ENCODE measurements around the gene PLCL2. TPM values are rescaled to one million over a fixed set of nuclear protein-coding genes. Genes with fewer than 3 reads are reported as not detected.
"Not testable (repeated sequence)": the region's sequence is repeated elsewhere in the genome, so short reads cannot be mapped to it uniquely, and the experiment has no call there.

The PLCL2 gene
- polyA plus RNA-seq, 3 donors from 2014 or later: 56.8 to 85.5 (median 78.9) TPM

- peak overlapping the region in 5 of 6 donors; percentile 21 to 75 (median 25) for H3K27ac Mint-ChIP-seq
- H3K9me3 Mint-ChIP-seq: no peaks in the 10 kb centered on the region
- H3K36me3 Mint-ChIP-seq: no peaks in the 10 kb centered on the region
- peak overlapping the region in 3 of 5 donors; percentile 21 to 46 (median 45) for H3K4me3 Mint-ChIP-seq
- H3K27me3 Mint-ChIP-seq (ENCODE audit: low read depth in 3 of 3): no peaks in the 10 kb centered on the region
- DNase-seq: no peak
- peaks cover 70 to 84% of the 10 kb centered on the region in 2 donors for H3K4me1 Mint-ChIP-seq
Measured at GRCh38 chr3:16942955-16943354, 58.2 kb downstream of the PLCL2 start.

GRCh38 chr3:16943857-16944256 lies 59.1 kb downstream of the PLCL2 start:
- no peaks in the 10 kb centered on the region for H3K36me3 Mint-ChIP-seq

GRCh38 chr3:16944356-16944755 lies 59.6 kb downstream of the PLCL2 start:
- no peaks in the 10 kb centered on the region for H3K36me3 Mint-ChIP-seq
- peak overlapping the region in 3 of 6 donors; percentile 1 to 51 (median 38) for H3K27ac Mint-ChIP-seq
- no peak overlapping the region for H3K4me3 Mint-ChIP-seq
- DNase-seq: no peak
- H3K27me3 Mint-ChIP-seq (ENCODE audit: low read depth in 3 of 3): no peaks in the 10 kb centered on the region
- H3K9me3 Mint-ChIP-seq: no peaks in the 10 kb centered on the region
- H3K4me1 Mint-ChIP-seq: peaks cover 69 to 84% of the 10 kb centered on the region in 2 donors

More at GRCh38 chr3:16943857-16944256, 59.1 kb downstream of the PLCL2 start:
- H3K27ac Mint-ChIP-seq: peak overlapping the region in 2 of 6 donors; percentile 12 to 19
- peaks cover 69 to 84% of the 10 kb centered on the region in 2 donors for H3K4me1 Mint-ChIP-seq
- no peak overlapping the region for H3K4me3 Mint-ChIP-seq
- no peak for DNase-seq
- H3K9me3 Mint-ChIP-seq: no peaks in the 10 kb centered on the region
- H3K27me3 Mint-ChIP-seq (ENCODE audit: low read depth in 3 of 3): no peaks in the 10 kb centered on the region

- no peaks in the 10 kb centered on the region for H3K36me3 Mint-ChIP-seq
- DNase-seq: no peak
- peaks cover 68 to 84% of the 10 kb centered on the region in 2 donors for H3K4me1 Mint-ChIP-seq
- peaks cover 0 to 2% (median 0%) of the 10 kb centered on the region in 3 donors for H3K27me3 Mint-ChIP-seq (ENCODE audit: low read depth in 3 of 3)
- no peaks in the 10 kb centered on the region for H3K9me3 Mint-ChIP-seq
- H3K27ac Mint-ChIP-seq: peak overlapping the region in 4 of 6 donors; percentile 4 to 46 (median 12)
- H3K4me3 Mint-ChIP-seq: no peak overlapping the region
Measured at GRCh38 chr3:16945330-16945729, 60.6 kb downstream of the PLCL2 start.

- Mint-ChIP-seq H3K9me3 (no peaks in the 10 kb centered on the region), H3K4me3 (peak overlapping the region in 1 of 5 donors; percentile 4), H3K27ac (peak overlapping the region in 1 of 6 donors; percentile 1), H3K27me3 (ENCODE audit: low read depth in 3 of 3) (peaks cover 0 to 2% (median 0%) of the 10 kb centered on the region in 3 donors), H3K4me1 (peaks cover 54 to 76% of the 10 kb centered on the region in 2 donors), H3K36me3 (no peaks in the 10 kb centered on the region)
- DNase-seq: no peak
Measured at GRCh38 chr3:16950282-16950681, 65.5 kb downstream of the PLCL2 start.

GRCh38 chr3:16950845-16951244 lies 66.1 kb downstream of the PLCL2 start:
- Mint-ChIP-seq H3K27me3 (ENCODE audit: low read depth in 3 of 3) (peaks cover 0 to 2% (median 0%) of the 10 kb centered on the region in 3 donors), H3K9me3 (no peaks in the 10 kb centered on the region), H3K4me1 (peaks cover 49 to 71% of the 10 kb centered on the region in 2 donors), H3K4me3 (peak overlapping the region in 2 of 5 donors; percentile 3 to 8), H3K27ac (peak overlapping the region in 5 of 6 donors; percentile 0 to 37 (median 1)), H3K36me3 (no peaks in the 10 kb centered on the region)
- DNase-seq: no peak

- not testable (repeated sequence) for H3K9me3 Mint-ChIP-seq; DNase-seq; H3K4me3 Mint-ChIP-seq; H3K36me3 Mint-ChIP-seq; H3K27me3 Mint-ChIP-seq (ENCODE audit: low read depth in 3 of 3); H3K27ac Mint-ChIP-seq
- peaks cover 67 to 78% of the 10 kb centered on the region in 2 donors for H3K4me1 Mint-ChIP-seq
Measured at GRCh38 chr3:16957852-16958251, 73.1 kb downstream of the PLCL2 start.

GRCh38 chr3:16960125-16960524 lies 75.4 kb downstream of the PLCL2 start:
- Mint-ChIP-seq H3K9me3 (no peaks in the 10 kb centered on the region), H3K27ac (peak overlapping the region; percentile 15 to 69 (median 27)), H3K4me1 (peaks cover 68 to 77% of the 10 kb centered on the region in 2 donors), H3K27me3 (ENCODE audit: low read depth in 3 of 3) (no peaks in the 10 kb centered on the region), H3K36me3 (no peaks in the 10 kb centered on the region), H3K4me3 (no peak overlapping the region)
- no peak for DNase-seq

GRCh38 chr3:16961621-16962205 lies 77.0 kb downstream of the PLCL2 start:
- Mint-ChIP-seq H3K9me3 (no peaks in the 10 kb centered on the region), H3K36me3 (no peaks in the 10 kb centered on the region), H3K4me3 (no peak overlapping the region), H3K27ac (peak overlapping the region in 5 of 6 donors; percentile 2 to 79 (median 16)), H3K27me3 (ENCODE audit: low read depth in 3 of 3) (no peaks in the 10 kb centered on the region), H3K4me1 (peaks cover 76 to 85% of the 10 kb centered on the region in 2 donors)
- no peak for DNase-seq

- H3K9me3 Mint-ChIP-seq: peaks cover 0 to 5% (median 0%) of the 10 kb centered on the region in 6 donors
- H3K27ac Mint-ChIP-seq: peak overlapping the region in 2 of 6 donors; percentile 17 to 28
- H3K27me3 Mint-ChIP-seq (ENCODE audit: low read depth in 3 of 3): peaks cover 0 to 2% (median 0%) of the 10 kb centered on the region in 3 donors
- H3K36me3 Mint-ChIP-seq: peaks cover 0 to 7% (median 6%) of the 10 kb centered on the region in 3 donors
- no peak for DNase-seq
- H3K4me3 Mint-ChIP-seq: peak overlapping the region in 1 of 5 donors; percentile 27
- H3K4me1 Mint-ChIP-seq: peaks cover 74 to 79% of the 10 kb centered on the region in 2 donors
Measured at GRCh38 chr3:16975083-16975482, 90.3 kb downstream of the PLCL2 start.

GRCh38 chr3:16978234-16978920 lies 93.6 kb downstream of the PLCL2 start:
- DNase-seq: no peak
- Mint-ChIP-seq H3K4me1 (peaks cover 80 to 83% of the 10 kb centered on the region in 2 donors), H3K9me3 (no peaks in the 10 kb centered on the region), H3K36me3 (peaks cover 0 to 2% (median 0%) of the 10 kb centered on the region in 3 donors), H3K27me3 (ENCODE audit: low read depth in 3 of 3) (peaks cover 0 to 2% (median 0%) of the 10 kb centered on the region in 3 donors), H3K4me3 (no peak overlapping the region), H3K27ac (peak overlapping the region in 5 of 6 donors; percentile 5 to 70 (median 28))

GRCh38 chr3:16978921-16979271 lies 94.1 kb downstream of the PLCL2 start:
- Mint-ChIP-seq H3K4me3 (no peak overlapping the region), H3K4me1 (peaks cover 78 to 83% of the 10 kb centered on the region in 2 donors), H3K27ac (no peak overlapping the region)

GRCh38 chr3:16979769-16980515 lies 95.2 kb downstream of the PLCL2 start:
- DNase-seq; H3K4me3 Mint-ChIP-seq; H3K27me3 Mint-ChIP-seq (ENCODE audit: low read depth in 3 of 3); H3K36me3 Mint-ChIP-seq; H3K27ac Mint-ChIP-seq; H3K9me3 Mint-ChIP-seq: not testable (repeated sequence)
- H3K4me1 Mint-ChIP-seq: peaks cover 74 to 82% of the 10 kb centered on the region in 2 donors

More at GRCh38 chr3:16978921-16979271, 94.1 kb downstream of the PLCL2 start:
- peaks cover 0 to 2% (median 0%) of the 10 kb centered on the region in 3 donors for H3K27me3 Mint-ChIP-seq (ENCODE audit: low read depth in 3 of 3)
- H3K36me3 Mint-ChIP-seq: peaks cover 0 to 2% (median 0%) of the 10 kb centered on the region in 3 donors
- H3K9me3 Mint-ChIP-seq: no peaks in the 10 kb centered on the region
- DNase-seq: no peak

- not testable (repeated sequence) for H3K4me3 Mint-ChIP-seq; H3K27me3 Mint-ChIP-seq (ENCODE audit: low read depth in 3 of 3); DNase-seq; H3K36me3 Mint-ChIP-seq; H3K9me3 Mint-ChIP-seq; H3K27ac Mint-ChIP-seq
- peaks cover 74 to 82% of the 10 kb centered on the region in 2 donors for H3K4me1 Mint-ChIP-seq
Measured at GRCh38 chr3:16980526-16980925, 95.8 kb downstream of the PLCL2 start.

All from immature natural killer cell (primary cell).